IMR-90 (cell line): Measurements from ENCODE around the gene GPR75. TPM values are rescaled to one million over a fixed set of nuclear protein-coding genes. Genes with fewer than 3 reads are reported as not detected.

ENCODE experiments used
- ATAC-seq: fragments of 200-7000 bp; cut with Tn5 transposase; 2 replicates; pipeline ENCODE4 v1.9.1; 2020; ENCODE audit warnings: low read depth, mild to moderate bottlenecking, moderate library complexity
- Bru-seq: library from RNA; stranded (reverse); fragments of 400-500 nt; gene quantifications from one replicate; lab custom pipeline; 2021; lab: Mats Ljungman, UMichigan
- BruChase-seq, 2 experiments: library from RNA; stranded (reverse); fragments of 400-500 nt; gene quantifications; one replicate each; lab custom pipeline; 2021; lab: Mats Ljungman, UMichigan
- BruUV-seq: library from RNA; stranded (reverse); fragments of 400-500 nt; replicated peaks from 2 replicates; lab custom pipeline; 2021; lab: Mats Ljungman, UMichigan
- CTCF ChIA-PET: fragments of 300-600 bp; formaldehyde crosslinking; extraction: SDS; loops from one replicate; lab custom pipeline; 2021; ENCODE audit warnings: antibody characterized with exemption; lab: Yijun Ruan, JAX
- POLR2A ChIA-PET: fragments of 300-600 bp; sonication (Branson Sonifier 250); formaldehyde crosslinking; loops from one replicate; lab custom pipeline; 2022; ENCODE audit warnings: antibody characterized with exemption; ENCODE audit not compliant: unreplicated experiment; lab: Charles Lee
- DNase-seq: peaks from one replicate; pipeline ENCODE4 v3.0.0; 2013
- H2AFZ ChIP-seq: replicated peaks from 2 replicates; pipeline ENCODE3; 2013; ENCODE audit warnings: low read length, mild to moderate bottlenecking; ENCODE audit not compliant: poor library complexity
- H2AK5ac ChIP-seq: 2 replicates; pipeline ENCODE4 v1.6.1; 2013; ENCODE audit warnings: low read depth, low read length, inconsistent platforms
- H2AK9ac ChIP-seq: replicated peaks from 2 replicates; pipeline ENCODE3; 2013; ENCODE audit warnings: mild to moderate bottlenecking, low read depth, low read length, moderate library complexity; ENCODE audit not compliant: poor library complexity
- H2BK120ac ChIP-seq: 2 replicates; pipeline ENCODE4 v1.6.1; 2013; ENCODE audit warnings: low read depth, low read length, inconsistent platforms
- H2BK15ac ChIP-seq: 3 replicates; pipeline ENCODE4 v1.6.1; 2013; ENCODE audit warnings: low read depth, low read length, inconsistent platforms
- H2BK20ac ChIP-seq: 2 replicates; pipeline ENCODE4 v1.6.1; 2013; ENCODE audit warnings: low read depth, mild to moderate bottlenecking, inconsistent platforms, low read length, moderate library complexity
- H2BK5ac ChIP-seq: 2 replicates; pipeline ENCODE4 v1.6.1; 2013; ENCODE audit warnings: mild to moderate bottlenecking, low read depth, low read length, inconsistent platforms; ENCODE audit not compliant: poor library complexity, severe bottlenecking
- H3K14ac ChIP-seq: replicated peaks from 2 replicates; pipeline ENCODE4 v1.6.1; 2013; ENCODE audit warnings: low read depth, low read length, inconsistent platforms
- H3K18ac ChIP-seq: 2 replicates; pipeline ENCODE4 v1.6.1; 2013; ENCODE audit warnings: low read depth, low read length, control low read depth
- H3K23ac ChIP-seq: 2 replicates; pipeline ENCODE4 v1.6.1; 2013; ENCODE audit warnings: low read depth, low read length, inconsistent platforms
- H3K27ac ChIP-seq: 2 replicates; pipeline ENCODE4 v1.5.1; 2013; ENCODE audit warnings: mild to moderate bottlenecking, control low read depth, low read length; ENCODE audit not compliant: insufficient read depth
- H3K27me3 ChIP-seq: 2 replicates; pipeline ENCODE4 v1.6.1; 2013; ENCODE audit warnings: low read length; ENCODE audit not compliant: control insufficient read depth, insufficient read depth
- H3K36me3 ChIP-seq: 2 replicates; pipeline ENCODE4 v1.6.1; 2013; ENCODE audit warnings: low read length, mixed read lengths; ENCODE audit not compliant: control insufficient read depth, insufficient read depth
- H3K4ac ChIP-seq: 2 replicates; pipeline ENCODE4 v1.6.1; 2013; ENCODE audit warnings: low read depth, low read length, inconsistent platforms
- H3K4me1 ChIP-seq: 2 replicates; pipeline ENCODE4 v1.6.1; 2013; ENCODE audit warnings: low read length, mixed read lengths; ENCODE audit not compliant: control insufficient read depth, insufficient read depth
- H3K4me2 ChIP-seq: 2 replicates; pipeline ENCODE4 v1.6.1; 2013; ENCODE audit warnings: low read depth, mild to moderate bottlenecking, control low read depth, low read length, moderate library complexity
- H3K4me3 ChIP-seq: 2 replicates; pipeline ENCODE4 v1.5.1; 2013; ENCODE audit warnings: low read depth, mild to moderate bottlenecking, control low read depth, low read length, moderate library complexity; ENCODE audit not compliant: insufficient read depth
- H3K56ac ChIP-seq: 2 replicates; pipeline ENCODE4 v1.6.1; 2013; ENCODE audit warnings: low read length, inconsistent platforms; ENCODE audit not compliant: insufficient read depth; ENCODE audit errors: extremely low read depth
- H3K79me1 ChIP-seq, 2 experiments: 2 replicates each; pipeline ENCODE4 v1.6.1; 2013; ENCODE audit warnings: low read length in 2 of 2, inconsistent platforms in 1 of 2, low read depth in 1 of 2
- H3K9ac ChIP-seq: 2 replicates; pipeline ENCODE4 v1.6.1; 2013; ENCODE audit warnings: low read depth, low read length, control low read depth
- H3K9me1 ChIP-seq: 2 replicates; pipeline ENCODE4 v1.6.1; 2013; ENCODE audit warnings: low read length, inconsistent platforms; ENCODE audit not compliant: insufficient read depth
- H3K9me3 ChIP-seq: 2 replicates; pipeline ENCODE4 v1.6.1; 2013; ENCODE audit warnings: low read length; ENCODE audit not compliant: control insufficient read depth, insufficient read depth
- H4K20me1 ChIP-seq: 2 replicates; pipeline ENCODE4 v1.6.1; 2013; ENCODE audit warnings: low read length, inconsistent platforms; ENCODE audit not compliant: insufficient read depth
- H4K5ac ChIP-seq: 2 replicates; pipeline ENCODE4 v1.6.1; 2013; ENCODE audit warnings: mild to moderate bottlenecking, low read depth, low read length, control low read depth
- H4K8ac ChIP-seq, 2 experiments: 2 replicates each; pipeline ENCODE4 v1.6.1; 2013; ENCODE audit warnings: low read depth in 2 of 2, low read length in 2 of 2, control low read depth in 1 of 2, inconsistent platforms in 1 of 2
- H4K91ac ChIP-seq: 2 replicates; pipeline ENCODE4 v1.6.1; 2013; ENCODE audit warnings: low read depth, low read length, inconsistent platforms; ENCODE audit not compliant: insufficient read depth
- BHLHE40 ChIP-seq: fragments of 150-350 bp; IDR thresholded peaks from 2 replicates; pipeline ENCODE4 v1.6.1; 2016; ENCODE audit warnings: mild to moderate bottlenecking, low read depth, low read length
- CEBPB ChIP-seq: IDR thresholded peaks from 2 replicates; pipeline ENCODE4 v1.6.1; 2012; ENCODE audit warnings: low read depth, low read length, improper control_type of control experiment
- CHD1 ChIP-seq: IDR thresholded peaks from 2 replicates; pipeline ENCODE4 v1.6.1; 2012; ENCODE audit warnings: low read depth, low read length, improper control_type of control experiment
- FOS ChIP-seq: fragments of 150-350 bp; IDR thresholded peaks from 2 replicates; pipeline ENCODE4 v1.6.1; 2016; ENCODE audit warnings: low read depth, low read length
- MAFK ChIP-seq: IDR thresholded peaks from 2 replicates; pipeline ENCODE4 v1.6.1; 2012; ENCODE audit warnings: low read depth, low read length, improper control_type of control experiment
- MAZ ChIP-seq: IDR thresholded peaks from 2 replicates; pipeline ENCODE4 v1.6.1; 2012; ENCODE audit warnings: low read depth, mild to moderate bottlenecking, low read length, improper control_type of control experiment, moderate library complexity, borderline replicate concordance
- NFE2L2 ChIP-seq: fragments of 150-350 bp; IDR thresholded peaks from 2 replicates; pipeline ENCODE4 v1.6.1; 2016; ENCODE audit warnings: low read depth, mild to moderate bottlenecking, low read length
- POLR2A ChIP-seq: IDR thresholded peaks from 2 replicates; pipeline ENCODE4 v1.6.1; 2012; ENCODE audit warnings: mild to moderate bottlenecking, low read depth, low read length
- RAD21 ChIP-seq: IDR thresholded peaks from 2 replicates; pipeline ENCODE4 v1.6.1; 2012; ENCODE audit warnings: low read length, improper control_type of control experiment
- RCOR1 ChIP-seq: IDR thresholded peaks from 2 replicates; pipeline ENCODE4 v1.6.1; 2012; ENCODE audit warnings: mild to moderate bottlenecking, low read length, improper control_type of control experiment; ENCODE audit not compliant: insufficient replicate concordance
- RFX5 ChIP-seq: IDR thresholded peaks from 2 replicates; pipeline ENCODE4 v1.8.0; 2012; ENCODE audit warnings: low read depth, mild to moderate bottlenecking, low read length, moderate library complexity
- SMC3 ChIP-seq: fragments of 150-350 bp; IDR thresholded peaks from 2 replicates; pipeline ENCODE4 v1.6.1; 2016; ENCODE audit warnings: low read depth, mild to moderate bottlenecking, antibody characterized with exemption, low read length, moderate library complexity
- WGBS, 2 experiments: methylation state at CpG; one replicate each; pipeline versions ENCODE4 v1.1.5 to v1.1.7; 2013; ENCODE audit warnings: missing lambda C conversion rate in 2 of 2; ENCODE audit not compliant: insufficient read length in 1 of 2; ENCODE audit errors: extremely low coverage in 2 of 2; 5-methylcytosine and 5-hydroxymethylcytosine counted together
- dilution Hi-C: fragments of 300-500 bp; cut with HindIII; formaldehyde crosslinking; loops from one replicate; pipeline ENCODE4 v1.14.3; 2018; ENCODE audit warnings: low sequenced_read_pairs; ENCODE audit not compliant: unreplicated experiment
- in situ Hi-C: fragments of 300-500 bp; cut with MboI; formaldehyde crosslinking; loops from 3 replicates; pipeline ENCODE4 v1.14.3; 2019; ENCODE audit warnings: low sequenced_read_pairs, inconsistent platforms, mixed read lengths
- intact Hi-C: fragments of 100-400 bp; cut with micrococcal nuclease; formaldehyde crosslinking; loops from 2 replicates; pipeline ENCODE4 v1.10.0; 2022
- long read RNA-seq: library from polyadenylated mRNA; unstranded; transcript quantifications from one replicate; pipeline ENCODE4 v2.0.0, GENCODE V29; 2021; ENCODE audit not compliant: unreplicated experiment
- polyA plus RNA-seq, 3 experiments: library from polyadenylated mRNA; depleted of rRNA; stranded (reverse); fragments of >200 nt; gene quantifications; 2 replicates each; pipeline ENCODE4 v1.2.3, GENCODE V29; 2012; ENCODE audit warnings: low replicate concordance in 1 of 3
- total RNA-seq: library from RNA; depleted of rRNA; stranded (reverse); fragments of >200 nt; gene quantifications from 2 replicates; pipeline ENCODE4 v1.2.3, GENCODE V29; 2012; rRNA removed

GPR75 gene
- total RNA-seq, result 1.4 and 1.7 TPM in 2 replicates
- 2.1 and 2.6 TPM in 2 replicates for polyA plus RNA-seq (2012; rRNA removed)
- 0.74 and 1.0 TPM in 2 replicates for polyA plus RNA-seq (2012; cell fraction: cytosol; rRNA removed)
- polyA plus RNA-seq (2012; cell fraction: nucleus; rRNA removed; ENCODE audit: low replicate concordance), result 9.3 and 16.2 TPM in 2 replicates
- Bru-seq, nascent RNA, result percentile 92 among the genes with signal in this experiment
- percentile 91 among the genes with signal in this experiment for BruChase-seq, experiment 1, labeled RNA remaining after a 6-hour chase
- percentile 91 among the genes with signal in this experiment for BruChase-seq, experiment 2, labeled RNA remaining after a 2-hour chase
- long read RNA-seq, result 0 reads

DNA sequence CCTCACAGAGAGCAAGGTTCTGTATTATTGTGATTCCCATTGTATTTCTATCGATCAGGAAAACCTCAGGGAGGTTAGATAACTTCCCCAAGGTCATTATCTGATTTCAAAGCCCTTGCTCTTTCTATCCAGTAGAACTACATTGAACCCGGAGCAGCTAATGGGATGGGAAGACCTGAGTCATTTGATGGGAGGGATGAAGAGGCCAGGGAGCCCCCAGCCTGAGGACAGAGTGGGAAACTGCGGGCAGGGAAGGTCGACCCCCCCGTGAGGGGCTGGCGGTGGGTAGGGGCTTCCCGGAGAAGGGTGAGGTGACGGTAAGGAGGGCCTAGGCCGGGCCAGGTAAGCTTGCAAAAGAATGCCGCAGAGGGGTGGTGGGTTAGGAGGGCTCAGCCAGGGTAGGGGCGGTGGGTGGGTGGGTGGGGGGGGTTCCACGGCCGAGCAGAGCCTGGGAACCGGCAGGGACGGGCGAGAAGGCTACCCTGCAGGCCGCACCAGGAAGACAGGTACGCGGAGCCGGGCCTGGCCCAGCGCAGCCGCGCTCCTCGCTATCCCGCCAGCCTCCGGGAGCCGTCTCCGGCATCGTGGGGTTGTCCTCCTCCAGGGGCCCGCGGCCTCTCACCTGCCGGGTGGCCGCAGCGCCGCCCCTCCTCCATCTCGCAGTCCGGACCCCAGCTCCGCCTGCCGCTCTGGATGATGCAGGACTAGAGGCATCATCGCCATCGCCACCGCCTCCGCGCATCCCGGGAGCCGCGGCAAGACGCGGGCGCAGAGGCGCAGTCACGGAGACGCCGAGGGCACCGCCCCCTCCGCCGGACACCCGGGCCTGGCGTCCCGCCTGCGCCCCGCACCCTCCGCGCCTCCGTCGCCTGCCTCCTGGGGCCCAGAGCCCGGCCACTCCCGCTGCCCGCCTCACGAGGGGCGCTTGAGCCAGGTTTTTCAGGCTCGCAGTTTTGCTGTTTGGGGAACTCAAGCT, at the start of gene GPR75:
TSS of gene GPR75 (minus strand) at position 762 of the 976 bp plus-strand sequence. CDS start 5,211 bp downstream, outside the sequence.
- Histone ChIP-seq H2AK9ac (no peak within 1 kb of the TSS), H3K27me3 (no peaks in the 10 kb centered on the region), H3K9ac (no peak within 1 kb of the TSS), H2BK120ac (no peak within 1 kb of the TSS), H2BK20ac (no peak within 1 kb of the TSS), H3K23ac (0 out of 2 replicates have a peak within 1 kb of the TSS, but pooled peaks have one; percentile 4), H3K9me3 (no peaks in the 10 kb centered on the region), H4K20me1 (no peaks in the 10 kb centered on the region), H3K27ac (no peak within 1 kb of the TSS), H4K91ac (no peak within 1 kb of the TSS), H3K4me2 (peak within 1 kb of the TSS; percentile 63; the same call in 1 of the 2 replicates), H3K36me3 (peaks cover 3% of the 10 kb centered on the region), H2AFZ (peak within 1 kb of the TSS; percentile 60), H2BK15ac (no peak within 1 kb of the TSS), H3K18ac (no peak within 1 kb of the TSS), H3K9me1 (0 out of 2 replicates have a peak, but pooled peaks cover 5% of the 10 kb centered on the region), H3K79me1 (peaks cover 8 to 10% of the 10 kb centered on the region in 2 experiments; a peak in 3 of 4 replicates), H3K4ac (0 out of 2 replicates have a peak within 1 kb of the TSS, but pooled peaks have one; percentile 12), H3K4me3 (peak within 1 kb of the TSS; percentile 8), H2BK5ac (no peak within 1 kb of the TSS), H3K14ac (no peak within 1 kb of the TSS), H4K5ac (no peak within 1 kb of the TSS), H4K8ac (0 out of 4 replicates have a peak within 1 kb of the TSS, but pooled peaks of 1 of the 2 experiments have one; percentile 40), H2AK5ac (no peak within 1 kb of the TSS), H3K4me1 (0 out of 2 replicates have a peak, but pooled peaks cover 2% of the 10 kb centered on the region), H3K56ac (no peak within 1 kb of the TSS)
- intact Hi-C loops, result no loop called here
- CTCF ChIA-PET, result interaction anchor here (1.5 kb wide), 1 partner anchor 8 kb away, joined by 4 read pairs; no protein-coding TSS in a partner anchor
- BruUV-seq, result no TSS peak
- WGBS, 2 experiments, result 28% methylated on average over 48 of the region's 72 CpGs; no CpG with 5 or more reads in 1 of the 2 experiments
- no peak for TF ChIP-seq CHD1
- TF ChIP-seq MAFK, result no peak
- no peak for TF ChIP-seq FOS
- no peak for TF ChIP-seq POLR2A
- no peak for TF ChIP-seq BHLHE40
- TF ChIP-seq SMC3, result no peak
- TF ChIP-seq MAZ, result no peak
- TF ChIP-seq RFX5, result no peak
- no peak for TF ChIP-seq CEBPB
- TF ChIP-seq RCOR1, result no peak
- no peak for TF ChIP-seq RAD21
- no peak for TF ChIP-seq NFE2L2
- dilution Hi-C loops, result no loop called here
- ATAC-seq (peak; percentile 78), DNase-seq (peak; percentile 17)
- in situ Hi-C loops, result no loop called here
- POLR2A ChIA-PET, result no interaction called here
